Endothelial cell of umbilical vein (primary cell): Measurements from ENCODE around the gene FHOD3. TPM values are rescaled to one million over a fixed set of nuclear protein-coding genes. Genes with fewer than 3 reads are reported as not detected.

Source experiments
- BruUV-seq: library from RNA; stranded (reverse); fragments of 400-500 nt; replicated peaks from 2 replicates; lab custom pipeline; 2021; lab: Mats Ljungman, UMichigan
- CTCF ChIA-PET: fragments of 300-600, 350-600 bp; sonication (Branson Sonifier 250); formaldehyde crosslinking; loops from one replicate; lab custom pipeline; 2021; ENCODE audit warnings: antibody characterized with exemption, inconsistent platforms; lab: Charles Lee
- POLR2A ChIA-PET: fragments of 300-600, 350-600 bp; sonication (Branson Sonifier 250); formaldehyde crosslinking; loops from one replicate; lab custom pipeline; 2021; ENCODE audit warnings: antibody characterized with exemption, inconsistent platforms; lab: Charles Lee
- DNase-seq: peaks from one replicate; pipeline ENCODE4 v3.0.0-alpha.2; 2011; ENCODE audit warnings: low read depth, low spot score
- FAIRE-seq: peaks from 2 replicates; lab custom pipeline; 2011; peaks lifted over from hg19 to GRCh38; lab: Jason Lieb, UNC
- H2AFZ ChIP-seq: 2 replicates; pipeline ENCODE4 v1.6.0; 2012; ENCODE audit warnings: low read depth, low read length, control low read depth, inconsistent platforms
- H3K27ac ChIP-seq: 2 replicates; pipeline ENCODE4 v1.5.1; 2011; ENCODE audit warnings: low read depth, mild to moderate bottlenecking, control low read depth, low read length, moderate library complexity; ENCODE audit not compliant: insufficient read depth
- H3K27me3 ChIP-seq, 2 experiments: 2 replicates each; pipeline versions ENCODE4 v1.6.0 to v1.6.1; 2011; ENCODE audit warnings: low read length in 2 of 2, mixed read lengths in 1 of 2; ENCODE audit not compliant: control insufficient read depth in 2 of 2, insufficient read depth in 2 of 2
- H3K36me3 ChIP-seq, 2 experiments: 2 replicates in 1 of 2; 3 replicates in 1 of 2; pipeline ENCODE4 v1.5.1; 2011; ENCODE audit warnings: low read length in 2 of 2, mild to moderate bottlenecking in 1 of 2, moderate library complexity in 1 of 2; ENCODE audit not compliant: control insufficient read depth in 2 of 2, insufficient read depth in 2 of 2; ENCODE audit errors: extremely low read depth in 1 of 2
- H3K4me1 ChIP-seq: 3 replicates; pipeline ENCODE4 v1.5.1; 2011; ENCODE audit warnings: mild to moderate bottlenecking, low read length; ENCODE audit not compliant: control insufficient read depth, insufficient read depth; ENCODE audit errors: extremely low read depth
- H3K4me2 ChIP-seq: 2 replicates; pipeline ENCODE4 v1.6.1; 2011; ENCODE audit warnings: low read length, control low read depth, mixed read lengths; ENCODE audit not compliant: insufficient read depth
- H3K4me3 ChIP-seq, 3 experiments: fragments of 200-600 bp in 1 of 3; sonication (generic), shearing (Covaris generic) in 1 of 3; replicated peaks in 1 of 3; 2 replicates each; pipeline ENCODE4 v1.5.1; 2011 to 2016; ENCODE audit warnings: control low read depth in 3 of 3, low read length in 3 of 3, mild to moderate bottlenecking in 2 of 3, inconsistent platforms in 1 of 3, low read depth in 1 of 3, moderate library complexity in 1 of 3; ENCODE audit not compliant: insufficient read depth in 1 of 3
- H3K79me2 ChIP-seq: 2 replicates; pipeline ENCODE4 v1.6.0; 2012; ENCODE audit warnings: low read length, inconsistent platforms; ENCODE audit not compliant: control insufficient read depth, insufficient read depth
- H3K9ac ChIP-seq: replicated peaks from 2 replicates; pipeline ENCODE3; 2011; ENCODE audit warnings: low read length, control low read depth; ENCODE audit not compliant: insufficient read depth; ENCODE audit errors: extremely low read depth
- H3K9me1 ChIP-seq: replicated peaks from 3 replicates; pipeline ENCODE4 v1.6.0; 2011; ENCODE audit warnings: mild to moderate bottlenecking, low read length; ENCODE audit not compliant: control insufficient read depth, insufficient read depth; ENCODE audit errors: extremely low read depth
- H3K9me3 ChIP-seq: replicated peaks from 2 replicates; pipeline ENCODE4 v1.5.1; 2012; ENCODE audit warnings: low read length, inconsistent platforms; ENCODE audit not compliant: control insufficient read depth, insufficient read depth
- H4K20me1 ChIP-seq: replicated peaks from 2 replicates; pipeline ENCODE3; 2011; ENCODE audit warnings: mild to moderate bottlenecking, low read length; ENCODE audit not compliant: control insufficient read depth, insufficient read depth; ENCODE audit errors: extremely low read depth
- EZH2 ChIP-seq: IDR thresholded peaks from 2 replicates; pipeline ENCODE4 v1.6.1; 2012; ENCODE audit warnings: borderline replicate concordance, low read depth, mild to moderate bottlenecking, moderate library complexity, low read length, inconsistent platforms; ENCODE audit not compliant: severe bottlenecking
- FOS ChIP-seq: IDR thresholded peaks from 2 replicates; pipeline ENCODE4 v1.6.1; 2011; ENCODE audit warnings: mild to moderate bottlenecking, low read length, moderate library complexity, borderline replicate concordance; ENCODE audit not compliant: insufficient read depth
- GATA2 ChIP-seq: IDR thresholded peaks from 2 replicates; pipeline ENCODE4 v1.7.0; 2011; ENCODE audit warnings: low read depth, mild to moderate bottlenecking, moderate library complexity, mixed read lengths, low read length; ENCODE audit not compliant: insufficient read length, insufficient read depth
- JUN ChIP-seq: IDR thresholded peaks from 2 replicates; pipeline ENCODE4 v1.6.1; 2011; ENCODE audit warnings: borderline replicate concordance, low read depth; ENCODE audit not compliant: insufficient read length, insufficient read depth
- MAX ChIP-seq: IDR thresholded peaks from 2 replicates; pipeline ENCODE4 v1.6.1; 2011; ENCODE audit not compliant: insufficient read depth, insufficient read length
- MYC ChIP-seq: IDR thresholded peaks from one replicate; pipeline ENCODE4 v1.6.1; 2011; ENCODE audit warnings: mild to moderate bottlenecking, low read depth, low read length
- POLR2A ChIP-seq: IDR thresholded peaks from 2 replicates; pipeline ENCODE4 v1.6.1; 2012; ENCODE audit warnings: low read depth, mild to moderate bottlenecking, control low read depth, low read length
- POLR2AphosphoS5 ChIP-seq: IDR thresholded peaks from 2 replicates; pipeline ENCODE4 v1.6.1; 2012; ENCODE audit warnings: low read depth, mild to moderate bottlenecking, control low read depth, low read length, moderate library complexity; ENCODE audit not compliant: insufficient read depth
- dilution Hi-C: fragments of 300-500 bp; cut with MboI; formaldehyde crosslinking; loops from one replicate; pipeline ENCODE4 v1.15.0; 2019; ENCODE audit warnings: low sequenced_read_pairs; ENCODE audit not compliant: extremely low pct_ligation_motif_present
- intact Hi-C: fragments of 100-400 bp; cut with micrococcal nuclease; formaldehyde crosslinking; loops from one replicate; pipeline ENCODE4 v1.10.0; 2022
- polyA plus RNA-seq, 4 experiments: library from polyadenylated mRNA; depleted of rRNA in 3 of 4; stranded (reverse) in 3 of 4; unstranded in 1 of 4; fragments of >200 nt; gene quantifications; 2 replicates each; pipeline versions ENCODE4 v1.2.1 to v1.2.3, GENCODE V29; 2011 to 2012; ENCODE audit warnings: missing spikeins in 1 of 4
- total RNA-seq: library from RNA; stranded (reverse); gene quantifications from 2 replicates; pipeline ENCODE4 v1.2.3, GENCODE V29; 2021
- TF ChIP-seq, protein P1 (sequence below), 2 donors: IDR thresholded peaks; 1 replicate in 1 of 2; 2 replicates in 1 of 2; pipeline ENCODE4 v1.5.1; 2011; ENCODE audit warnings: low read length in 2 of 2, mild to moderate bottlenecking in 2 of 2, moderate library complexity in 2 of 2, control low read depth in 1 of 2, inconsistent platforms in 1 of 2, low read depth in 1 of 2; ENCODE audit not compliant: insufficient read depth in 1 of 2; ENCODE audit errors: extremely low read depth in 1 of 2

Gene FHOD3
- total and polyA plus RNA-seq, 2 donors (not counting 3 experiments of a cell fraction or from before 2014, with no cell fraction given), result 0.06 to 1.5 TPM

- Histone ChIP-seq H2AFZ (no peak overlapping the region), H3K9ac (no peak overlapping the region), H4K20me1 (no peaks in the 10 kb centered on the region), H3K36me3 (no peaks in the 10 kb centered on the region), H3K27me3 (no peaks in the 10 kb centered on the region), H3K79me2 (no peaks in the 10 kb centered on the region), H3K9me1 (no peaks in the 10 kb centered on the region), H3K4me1 (no peaks in the 10 kb centered on the region), H3K4me3 (no peak overlapping the region), H3K9me3 (no peaks in the 10 kb centered on the region), H3K27ac (no peak overlapping the region), H3K4me2 (no peak overlapping the region)
- intact Hi-C loops (loop anchor here (10.0 kb wide), 2 partner anchors 464 to 734 kb away; partner anchors contain the start of gene FHOD3), dilution Hi-C loops (no loop called here)
- BruUV-seq, result no TSS peak
- TF ChIP-seq, protein P1, sequence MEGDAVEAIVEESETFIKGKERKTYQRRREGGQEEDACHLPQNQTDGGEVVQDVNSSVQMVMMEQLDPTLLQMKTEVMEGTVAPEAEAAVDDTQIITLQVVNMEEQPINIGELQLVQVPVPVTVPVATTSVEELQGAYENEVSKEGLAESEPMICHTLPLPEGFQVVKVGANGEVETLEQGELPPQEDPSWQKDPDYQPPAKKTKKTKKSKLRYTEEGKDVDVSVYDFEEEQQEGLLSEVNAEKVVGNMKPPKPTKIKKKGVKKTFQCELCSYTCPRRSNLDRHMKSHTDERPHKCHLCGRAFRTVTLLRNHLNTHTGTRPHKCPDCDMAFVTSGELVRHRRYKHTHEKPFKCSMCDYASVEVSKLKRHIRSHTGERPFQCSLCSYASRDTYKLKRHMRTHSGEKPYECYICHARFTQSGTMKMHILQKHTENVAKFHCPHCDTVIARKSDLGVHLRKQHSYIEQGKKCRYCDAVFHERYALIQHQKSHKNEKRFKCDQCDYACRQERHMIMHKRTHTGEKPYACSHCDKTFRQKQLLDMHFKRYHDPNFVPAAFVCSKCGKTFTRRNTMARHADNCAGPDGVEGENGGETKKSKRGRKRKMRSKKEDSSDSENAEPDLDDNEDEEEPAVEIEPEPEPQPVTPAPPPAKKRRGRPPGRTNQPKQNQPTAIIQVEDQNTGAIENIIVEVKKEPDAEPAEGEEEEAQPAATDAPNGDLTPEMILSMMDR (IDR thresholded peaks at IDR 0.05; ENCODE audit: extremely low read depth in 1 of 2, insufficient read depth in 1 of 2, low read depth in 1 of 2, low read length in 2 of 2), result no peak
- TF ChIP-seq GATA2 (no peak), FOS (no peak), JUN (no peak), MYC (no peak), POLR2AphosphoS5 (no peak), EZH2 (no peak), MAX (no peak), POLR2A (no peak)
- DNase-seq, result no peak
- no peak for FAIRE-seq
- CTCF ChIA-PET, result interaction anchor here (4.4 kb wide), 1 partner anchor 72 kb away, joined by 26 read pairs; no protein-coding TSS in a partner anchor
- POLR2A ChIA-PET, result no interaction called here
These were observed 461.1 kb downstream of the FHOD3 start for GRCh38 chr18:36758623-36759022.
